ENCODE data around the gene TSSC4. TPM values are rescaled to one million over a fixed set of nuclear protein-coding genes. Genes with fewer than 3 reads are reported as not detected.
A peak's percentile ranks its signal among the peaks of the same experiment; 100 is the strongest.

TSSC4 gene
- total RNA-seq, 2 donors from 2014 or later: 26.7 to 40.3 TPM

GRCh38 chr11:2418693-2419360, 18.3 kb downstream of the TSSC4 start:
- Histone ChIP-seq H3K4me3 (no peak overlapping the region), H3K4me1 (peaks cover 0 to 14% of the 10 kb centered on the region in 2 donors), H3K36me3 (no peaks in the 10 kb centered on the region), H3K9me3 (no peaks in the 10 kb centered on the region), H3K27me3 (no peaks in the 10 kb centered on the region), H3K27ac (no peak overlapping the region)
- no peak for TF ChIP-seq CTCF (IDR thresholded peaks at IDR 0.05)
- DNase-seq (ENCODE audit: low spot score): no peak

- peaks cover 0 to 14% of the 10 kb centered on the region in 2 donors for H3K4me1 ChIP-seq
- DNase-seq (ENCODE audit: low spot score): peak; percentile 84
- H3K27ac ChIP-seq: no peak overlapping the region
- H3K9me3 ChIP-seq: no peaks in the 10 kb centered on the region
- no peak overlapping the region for H3K4me3 ChIP-seq
- no peaks in the 10 kb centered on the region for H3K27me3 ChIP-seq
- TF ChIP-seq CTCF (IDR thresholded peaks at IDR 0.05): peak; percentile 62 to 81
- H3K36me3 ChIP-seq: no peaks in the 10 kb centered on the region
These were observed 19.3 kb downstream of the TSSC4 start for GRCh38 chr11:2419638-2420501.

GRCh38 chr11:2420502-2421225, 20.1 kb downstream of the TSSC4 start:
- Histone ChIP-seq H3K27me3 (no peaks in the 10 kb centered on the region), H3K4me3 (no peak overlapping the region), H3K9me3 (no peaks in the 10 kb centered on the region), H3K27ac (no peak overlapping the region), H3K4me1 (peaks cover 0 to 14% of the 10 kb centered on the region in 2 donors), H3K36me3 (no peaks in the 10 kb centered on the region)
- peak; percentile 76 for DNase-seq (ENCODE audit: low spot score)
- TF ChIP-seq CTCF (IDR thresholded peaks at IDR 0.05): peak; percentile 74 to 95

- no peak overlapping the region for H3K27ac ChIP-seq
- H3K27me3 ChIP-seq: no peaks in the 10 kb centered on the region
- no peaks in the 10 kb centered on the region for H3K36me3 ChIP-seq
- no peaks in the 10 kb centered on the region for H3K9me3 ChIP-seq
- peaks cover 0 to 14% of the 10 kb centered on the region in 2 donors for H3K4me1 ChIP-seq
- DNase-seq (ENCODE audit: low spot score): no peak
- H3K4me3 ChIP-seq: no peak overlapping the region
- no peak for TF ChIP-seq CTCF (IDR thresholded peaks at IDR 0.05)
These were observed 20.9 kb downstream of the TSSC4 start for GRCh38 chr11:2421226-2421994.

- Histone ChIP-seq H3K27ac (no peak overlapping the region), H3K4me3 (no peak overlapping the region), H3K27me3 (no peaks in the 10 kb centered on the region), H3K9me3 (no peaks in the 10 kb centered on the region), H3K4me1 (peaks cover 0 to 14% of the 10 kb centered on the region in 2 donors), H3K36me3 (no peaks in the 10 kb centered on the region)
- no peak for DNase-seq (ENCODE audit: low spot score)
- no peak for TF ChIP-seq CTCF (IDR thresholded peaks at IDR 0.05)
These were observed 21.4 kb downstream of the TSSC4 start for GRCh38 chr11:2421996-2422395.
